Stimulated activated CD8-positive, alpha-beta memory T cell treated with anti-CD3 and anti-CD28 coated beads, Interleukin-12 subunit alpha, Interleukin-12 subunit beta, amount 100 ng/mL, for 24 hours (primary cell): ENCODE measurements around the gene CTTN.
"Not testable (repeated sequence)": the region's sequence is repeated elsewhere in the genome, so short reads cannot be mapped to it uniquely, and the experiment has no call there.

ENCODE experiments used
- DNase-seq: peaks from one replicate; pipeline ENCODE4 v3.0.0-alpha.2; 2020; ENCODE audit errors: extremely low read depth

CTTN gene

DNA sequence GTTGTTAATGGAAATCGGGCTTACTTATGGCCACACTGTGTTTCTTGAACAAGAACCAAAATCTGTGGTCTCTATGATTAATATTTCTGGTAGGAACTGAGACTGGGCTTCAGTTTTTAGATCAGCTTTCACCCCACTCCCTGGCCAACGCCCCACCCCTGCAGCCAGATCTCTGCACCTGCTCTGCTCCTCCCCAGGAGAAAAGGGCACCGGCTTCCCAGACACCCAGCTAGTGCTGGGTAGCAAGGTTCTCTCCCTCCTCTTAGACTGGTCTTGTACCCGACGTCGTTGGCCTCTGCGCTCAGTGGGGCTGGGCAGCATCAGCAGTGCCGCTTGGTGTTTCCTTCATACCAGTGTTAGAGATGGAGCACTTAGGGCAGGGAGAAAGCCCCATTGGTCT lies 17.0 kb upstream of the CTTN start:
- no peak for DNase-seq

DNA sequence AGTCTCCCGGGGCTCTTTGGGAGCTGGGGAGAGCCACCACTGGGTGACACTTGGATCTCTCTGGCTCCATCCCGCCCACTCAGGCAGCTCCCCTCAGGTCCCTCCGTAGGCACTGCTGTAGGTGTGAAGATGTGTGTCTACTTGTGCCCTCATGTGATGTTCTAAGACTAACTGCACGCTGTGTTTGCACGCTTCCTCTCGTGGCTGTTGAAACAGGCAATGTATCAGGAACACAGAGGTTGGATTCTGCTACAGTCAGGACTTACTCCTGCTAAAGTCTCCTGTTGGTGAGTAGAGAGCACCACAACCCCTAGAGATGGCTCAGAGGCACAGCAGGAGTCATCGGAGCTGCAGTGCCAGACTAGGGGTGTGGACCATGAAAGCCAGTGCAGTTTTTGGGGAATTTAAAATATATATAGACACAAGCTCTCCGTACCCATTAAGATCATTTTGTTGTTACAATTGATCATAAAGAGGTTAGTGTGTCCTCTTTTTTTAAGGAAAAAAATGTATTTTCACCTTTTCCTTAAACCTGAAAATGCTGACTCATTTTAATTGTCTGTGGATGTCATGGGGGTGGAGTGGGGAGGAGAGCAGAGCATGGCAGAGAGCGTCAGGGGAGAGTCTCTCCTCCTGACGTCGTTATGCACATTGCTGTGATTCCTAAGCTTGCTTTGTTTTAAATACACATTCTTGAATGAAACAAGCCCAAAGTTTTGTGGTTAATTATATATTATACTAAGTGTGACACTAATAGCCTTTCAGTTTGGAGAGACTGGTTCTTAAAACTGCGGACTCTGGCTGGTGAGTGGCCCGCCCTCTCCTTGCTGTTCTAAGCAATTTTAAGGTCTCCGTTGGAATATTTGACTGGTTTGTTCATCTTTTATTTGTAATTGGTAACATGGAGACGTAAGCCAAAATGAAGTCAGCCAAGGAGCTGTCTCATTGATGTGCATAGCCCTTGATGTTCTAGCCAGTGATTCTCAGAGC lies 16.2 kb upstream of the CTTN start:
- DNase-seq: no peak

DNA sequence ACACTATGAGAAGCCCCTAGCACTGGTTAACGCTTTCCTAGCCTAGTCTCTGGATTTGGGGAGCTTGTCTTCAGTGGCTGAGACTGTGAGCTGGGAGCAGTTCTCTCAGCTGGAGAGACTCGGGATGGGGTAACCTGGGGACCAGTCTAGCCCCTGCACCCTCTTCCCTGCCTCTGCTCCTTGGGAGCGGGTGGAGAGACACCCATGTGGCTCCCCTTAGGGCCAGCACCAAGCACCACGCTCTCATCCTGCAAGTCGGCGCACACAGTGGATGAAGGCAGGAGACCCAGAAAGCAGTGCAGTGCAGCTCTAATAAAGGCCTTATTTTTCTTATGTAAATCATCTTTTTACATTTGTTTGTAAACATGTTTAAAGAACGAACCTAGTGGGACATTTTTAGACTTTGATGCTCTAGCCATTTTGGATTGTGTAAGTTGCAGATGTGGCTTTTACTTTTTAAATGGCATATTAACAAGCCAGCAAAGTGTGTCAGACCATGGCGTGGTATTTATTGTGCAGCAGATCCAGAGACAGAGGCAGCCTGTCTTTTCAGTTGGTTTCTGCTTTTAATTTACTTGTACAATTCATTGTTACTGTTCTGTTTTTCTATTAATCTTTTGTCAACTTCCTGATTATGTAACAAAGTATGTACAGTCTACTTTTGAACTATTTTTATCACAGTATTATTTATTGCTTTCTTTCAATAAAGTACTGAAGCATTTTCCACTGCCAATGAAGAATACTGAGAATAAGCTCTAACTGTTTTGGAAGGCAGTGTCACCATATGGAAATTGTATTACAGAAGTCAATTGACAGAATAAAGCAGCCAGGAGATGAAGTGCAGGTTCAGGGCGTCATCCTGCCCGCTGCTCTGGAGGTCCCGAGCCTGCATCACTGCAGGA lies 14.4 kb upstream of the CTTN start:
- no peak for DNase-seq

DNA sequence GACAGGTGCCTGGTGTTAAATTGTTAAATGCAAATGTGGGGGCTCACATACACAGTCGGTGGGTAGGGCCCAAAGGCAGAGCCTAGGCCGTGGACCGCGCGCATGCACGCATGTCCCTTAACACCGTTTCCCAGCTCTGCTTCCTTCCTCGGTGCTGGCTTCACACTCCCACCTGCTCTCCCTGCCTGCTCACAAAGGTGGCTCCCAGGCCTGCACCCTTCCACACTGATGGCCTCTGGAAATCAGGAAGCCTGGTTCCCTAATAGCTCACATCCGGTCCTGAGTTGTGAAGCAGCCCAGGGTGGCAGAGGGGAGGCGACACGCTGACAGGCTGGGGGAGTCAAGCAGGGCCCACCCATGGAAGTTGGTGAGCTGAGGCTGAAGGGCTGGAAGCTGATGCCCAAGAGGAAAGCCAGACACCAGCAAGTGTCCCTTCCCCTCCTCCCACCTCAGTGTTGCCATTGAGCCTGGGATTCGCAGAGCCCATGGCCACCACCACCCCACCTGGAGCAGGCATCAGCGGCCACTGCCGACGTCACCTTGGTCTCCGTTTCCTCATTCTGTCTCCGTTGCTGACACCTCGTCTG lies 13.7 kb upstream of the CTTN start:
- no peak for DNase-seq

DNA sequence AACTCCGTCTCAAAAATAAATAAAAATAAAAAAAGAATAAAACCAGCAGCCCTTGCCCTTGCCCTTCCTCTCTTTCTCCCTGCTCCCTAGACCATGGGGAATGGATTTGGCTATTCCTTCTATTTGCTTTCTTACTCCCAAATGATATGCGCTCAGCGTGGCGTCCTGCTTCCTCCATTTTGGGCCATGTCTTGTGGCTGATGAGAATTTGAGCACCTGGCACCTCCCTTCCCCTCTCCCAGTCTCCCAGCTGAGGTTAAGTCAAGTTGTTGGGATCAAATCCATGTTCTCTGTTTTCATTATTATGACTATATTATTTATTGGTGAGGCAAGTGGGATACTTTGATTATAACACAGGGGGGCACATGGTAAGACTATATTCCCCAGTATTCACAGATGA lies 10.8 kb upstream of the CTTN start:
- no peak for DNase-seq

DNA sequence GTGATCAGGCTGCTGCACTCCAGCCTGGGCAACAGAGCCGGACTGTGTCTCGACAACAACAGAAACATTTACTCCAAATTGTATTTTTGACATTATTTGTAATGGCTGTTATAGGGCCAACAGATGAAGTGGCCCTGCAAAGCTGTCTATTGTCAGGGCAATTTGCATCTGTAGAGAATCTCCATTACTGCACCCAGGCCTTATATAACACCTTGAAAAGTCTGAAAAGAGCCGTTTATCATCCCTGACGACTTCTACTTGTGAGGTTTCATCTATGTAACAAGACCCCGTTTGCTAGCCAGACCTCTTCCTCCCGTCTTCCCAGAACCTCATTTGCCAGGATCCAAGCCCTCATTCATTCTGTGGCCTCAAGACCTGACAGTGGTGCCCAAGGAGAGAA lies 9.1 kb upstream of the CTTN start:
- DNase-seq: no peak

DNA sequence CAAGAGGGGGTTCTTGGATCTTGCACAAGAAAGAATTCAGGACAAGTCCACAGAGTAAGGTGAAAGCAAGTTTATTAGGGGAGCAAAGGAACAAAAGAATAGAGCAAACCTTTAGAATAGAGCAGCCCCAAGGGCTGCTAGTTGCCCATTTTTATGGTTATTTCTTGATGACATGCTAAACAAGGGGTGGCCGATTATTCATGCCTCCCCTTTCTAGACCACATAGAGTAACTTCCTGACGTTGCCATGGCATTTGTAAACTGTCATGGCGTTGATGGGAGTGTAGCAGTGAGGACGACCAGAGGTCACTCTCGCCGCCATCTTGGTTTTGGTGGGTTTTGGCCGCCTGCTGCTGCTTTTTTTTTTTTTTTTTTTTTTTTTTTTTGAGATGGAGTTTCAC lies 7.4 kb upstream of the CTTN start:
- DNase-seq: not testable (repeated sequence)

DNA sequence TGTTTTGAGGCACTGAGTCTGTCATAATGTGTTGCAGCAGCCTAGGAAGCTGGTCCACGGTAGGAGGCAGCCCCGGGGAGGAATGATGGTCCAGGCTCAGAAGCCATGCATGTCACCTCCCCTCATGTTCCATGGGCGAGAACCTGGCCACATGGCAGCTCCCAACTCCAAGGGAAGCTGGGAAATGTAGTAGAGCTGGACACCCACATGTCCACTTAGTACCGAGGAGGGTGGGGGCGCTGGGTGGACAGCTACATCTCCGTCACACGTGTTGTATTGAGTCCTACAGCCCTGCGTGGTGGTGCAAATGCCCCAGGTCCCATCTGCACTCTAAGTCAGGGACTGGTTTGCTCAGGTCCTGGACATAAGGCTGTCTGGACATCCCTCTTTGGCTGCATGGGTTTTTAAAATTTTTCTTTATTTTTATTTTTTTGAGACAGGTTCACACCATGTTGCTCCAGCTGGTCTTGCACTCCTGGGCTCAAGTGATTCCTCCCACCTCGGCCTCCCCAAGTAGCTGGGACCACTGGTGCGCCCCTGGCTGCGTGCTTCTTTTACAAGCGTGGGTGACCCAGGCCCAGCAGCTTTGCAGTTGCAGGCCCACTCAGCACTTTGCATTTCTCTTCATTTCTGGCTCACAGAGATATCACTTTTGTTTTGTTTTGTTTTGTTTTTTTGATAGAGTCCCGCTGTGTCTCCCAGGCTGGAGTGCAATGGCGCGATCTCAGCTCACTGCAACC lies 3.9 kb upstream of the CTTN start:
- DNase-seq: no peak

DNA sequence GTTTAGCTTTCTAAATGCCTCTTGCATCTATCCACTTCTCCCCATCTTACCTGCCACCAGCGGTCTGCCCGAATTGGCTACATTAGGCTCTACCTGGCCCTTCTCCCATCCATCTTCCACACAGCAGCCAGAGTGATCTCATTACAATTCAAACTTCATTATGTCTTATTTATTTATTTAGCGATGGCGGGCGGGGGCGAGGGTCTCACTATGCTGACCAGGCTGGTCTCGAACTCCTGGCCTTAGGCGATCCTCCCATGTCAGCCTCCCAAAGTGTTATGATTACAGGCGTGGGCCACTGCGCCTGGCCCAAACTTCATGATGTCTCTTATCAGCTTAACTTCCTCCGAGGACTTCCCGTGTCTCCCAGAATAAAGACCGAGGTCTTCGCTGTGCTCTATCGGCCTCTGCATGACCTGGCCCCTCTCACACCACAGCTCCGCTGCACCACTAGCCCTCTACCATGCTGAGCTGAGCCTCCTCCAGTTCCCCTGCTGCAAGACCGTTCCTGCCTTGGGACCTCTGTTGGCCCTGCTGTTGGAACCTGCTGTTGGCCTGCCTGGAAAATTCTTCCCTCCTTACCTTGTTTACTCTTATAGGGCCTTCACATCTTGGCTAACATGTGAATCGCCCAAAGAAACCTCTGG lies 870 bp upstream of the CTTN start:
- no peak for DNase-seq

DNA sequence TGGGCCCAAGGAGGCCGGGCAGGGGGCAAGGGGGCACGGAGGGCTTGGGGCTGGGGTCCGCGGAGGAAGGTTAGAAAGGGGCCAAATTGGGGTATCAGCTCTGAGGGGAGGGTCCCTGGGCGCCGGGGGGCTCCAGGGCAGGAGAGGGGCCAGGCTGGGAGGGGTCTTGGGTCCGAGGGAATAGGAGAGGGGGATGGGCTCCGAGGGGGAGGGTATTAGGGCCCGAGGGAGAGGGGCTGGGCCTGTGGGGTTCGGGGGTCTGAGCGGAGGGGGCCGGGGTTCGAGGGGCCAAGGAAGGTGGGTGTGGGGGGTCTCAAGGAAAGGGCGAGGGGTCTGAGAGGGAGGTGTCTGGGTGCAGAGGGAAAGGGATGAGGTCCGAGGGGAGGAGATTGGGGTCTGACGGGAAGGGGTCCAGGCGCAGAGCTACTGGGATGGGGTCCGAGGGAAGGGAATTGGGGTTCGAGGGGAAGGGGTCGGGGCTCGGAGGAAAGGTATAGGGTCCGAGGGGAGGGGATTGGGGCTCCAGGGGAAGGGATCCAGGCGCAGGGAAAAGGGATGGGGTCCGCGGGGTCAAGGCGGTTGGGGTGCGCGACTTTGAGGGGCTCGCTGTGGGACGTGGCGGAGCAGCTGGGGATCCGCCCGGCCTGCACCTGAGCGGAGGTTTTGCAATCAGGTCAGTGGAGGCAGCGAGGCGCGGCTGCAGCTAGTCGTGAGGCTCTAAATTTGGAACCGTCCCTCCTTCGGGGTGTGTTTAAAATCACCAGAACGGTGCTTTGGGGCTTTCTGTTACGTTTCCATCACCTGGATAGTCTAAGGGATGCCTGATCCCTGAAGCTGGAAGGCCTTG lies 728 bp downstream of the CTTN start:
- no peak for DNase-seq

DNA sequence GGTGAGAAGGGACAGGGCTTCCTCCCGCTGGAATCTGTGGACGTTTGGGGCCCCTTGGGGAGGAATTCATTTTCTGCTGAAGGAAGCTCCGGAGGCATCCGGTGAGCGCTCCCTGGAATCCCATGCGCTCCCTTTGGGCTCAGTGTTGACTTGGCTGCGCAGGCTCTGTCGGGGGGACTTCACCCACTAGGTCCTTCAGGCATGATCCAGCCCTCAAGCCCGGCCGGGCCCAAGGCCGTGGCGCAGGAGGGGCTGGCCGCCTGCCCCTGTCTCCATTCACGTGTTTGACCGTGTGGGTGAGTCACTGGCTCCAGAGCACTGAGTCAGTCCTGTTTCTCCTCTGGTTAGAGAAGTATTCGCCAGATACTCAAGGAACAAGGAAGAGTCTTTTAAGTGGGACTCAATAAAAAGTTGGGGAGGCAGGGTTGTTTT lies 1.4 kb downstream of the CTTN start:
- DNase-seq: no peak

DNA sequence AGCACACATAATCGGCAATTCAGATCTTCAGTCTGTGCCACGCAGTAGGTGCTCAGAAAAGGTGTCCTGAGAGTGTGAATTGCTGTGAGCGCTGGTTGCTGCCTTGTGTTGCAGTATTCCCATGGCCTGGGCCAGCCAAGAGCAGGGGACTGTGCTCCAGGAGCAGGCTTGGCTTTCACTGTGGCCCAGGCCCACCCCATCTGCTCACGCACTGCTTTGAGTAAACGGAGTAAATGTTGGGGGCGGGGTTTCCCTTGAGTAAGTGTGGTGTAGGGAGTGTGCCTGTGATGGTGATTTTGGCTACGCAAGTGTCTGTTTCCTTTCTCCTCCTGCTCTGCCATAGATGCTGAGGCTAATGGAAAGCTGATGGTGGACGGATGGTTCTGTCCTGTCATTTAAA lies 2.3 kb downstream of the CTTN start:
- DNase-seq: no peak

DNA sequence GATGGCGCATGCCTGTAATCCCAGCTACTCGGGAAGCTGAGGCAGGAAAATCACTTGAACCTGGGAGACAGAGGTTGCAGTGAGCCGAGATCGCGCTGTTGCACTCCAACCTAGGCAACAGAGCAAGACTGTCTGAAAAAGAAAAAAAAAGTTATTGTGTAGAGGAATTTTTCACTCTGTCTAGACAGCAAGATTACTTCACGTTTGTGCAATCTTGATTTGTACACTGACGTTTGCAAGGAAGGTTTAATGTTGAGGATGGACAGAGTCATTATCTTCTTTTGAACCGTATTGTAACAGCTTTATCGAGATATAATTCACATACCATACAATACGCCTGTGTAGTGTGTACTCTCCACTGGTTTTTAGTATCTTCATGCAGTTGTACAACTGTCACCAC lies 3.7 kb downstream of the CTTN start:
- no peak for DNase-seq

DNA sequence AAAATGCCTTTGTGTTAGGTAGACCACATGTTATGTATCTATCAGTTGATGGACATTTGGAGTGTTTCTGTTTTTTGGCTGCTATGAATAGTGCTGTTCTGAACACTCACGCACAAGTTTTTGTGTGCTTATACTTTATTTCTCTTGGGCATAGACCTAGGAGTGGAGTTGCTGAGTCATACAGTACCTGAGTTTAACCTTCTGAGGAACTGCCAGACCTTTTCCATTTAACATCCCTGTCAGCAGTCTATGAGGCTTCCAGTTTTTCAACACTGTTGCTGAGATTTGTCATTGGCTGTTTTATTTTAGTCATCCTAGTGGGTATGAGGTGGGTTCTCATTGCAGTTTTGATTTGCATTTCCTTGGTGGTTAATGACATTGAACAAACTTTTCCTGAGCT lies 4.4 kb downstream of the CTTN start:
- no peak for DNase-seq

DNA sequence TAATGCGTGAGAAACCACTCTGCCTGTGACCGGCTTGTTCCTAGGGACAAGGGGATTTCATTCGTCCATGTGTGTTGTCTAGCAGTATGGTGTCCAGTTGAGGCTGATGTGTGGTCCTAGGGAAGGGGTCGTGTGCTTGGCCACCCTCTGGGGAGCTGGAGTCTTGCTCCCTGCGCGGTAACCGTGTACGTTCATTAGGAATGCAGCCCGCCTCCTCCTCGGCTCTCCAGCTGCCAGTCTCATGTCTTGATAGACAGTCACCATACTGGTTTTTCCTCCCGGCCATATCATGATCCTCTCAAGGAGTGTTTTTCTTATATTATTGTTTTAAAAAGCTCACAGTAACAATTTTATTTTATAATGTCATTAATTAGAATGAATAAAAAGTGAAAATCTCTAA lies 5.9 kb downstream of the CTTN start:
- no peak for DNase-seq

DNA sequence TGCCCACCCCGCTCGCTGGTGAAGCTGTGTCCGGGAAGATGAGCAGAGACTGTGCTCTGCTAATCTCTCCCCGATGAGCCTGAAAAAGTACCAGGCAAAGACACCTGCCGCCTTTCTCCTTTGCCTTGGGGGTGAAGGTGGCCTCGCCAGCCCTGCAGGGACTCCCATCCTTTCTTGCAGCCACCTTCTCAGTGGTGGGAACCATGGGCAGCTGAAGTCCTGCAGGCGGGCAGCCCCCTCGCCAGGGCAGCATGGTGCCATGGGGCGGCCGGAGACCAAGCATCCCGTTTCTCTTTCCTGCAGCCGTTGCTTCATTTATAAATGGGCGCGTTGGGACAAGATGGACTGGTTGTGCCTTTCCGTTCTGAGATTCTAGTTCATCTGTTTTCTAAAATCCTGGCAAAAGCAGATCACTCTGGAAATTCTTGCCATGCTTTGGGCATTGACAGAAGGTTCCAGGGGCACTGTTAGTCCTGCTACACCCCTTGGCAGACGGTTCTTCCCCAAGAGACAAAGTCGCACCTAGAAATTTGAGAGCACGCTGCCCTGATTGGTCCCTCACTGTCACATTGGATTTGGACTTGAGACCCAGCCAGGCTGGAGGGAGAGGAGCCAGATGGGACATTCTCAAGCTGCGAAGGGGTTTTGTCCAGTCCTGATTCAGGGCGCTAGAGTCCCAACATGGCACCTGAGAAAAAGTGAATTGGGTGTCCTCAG lies 7.5 kb downstream of the CTTN start:
- no peak for DNase-seq

DNA sequence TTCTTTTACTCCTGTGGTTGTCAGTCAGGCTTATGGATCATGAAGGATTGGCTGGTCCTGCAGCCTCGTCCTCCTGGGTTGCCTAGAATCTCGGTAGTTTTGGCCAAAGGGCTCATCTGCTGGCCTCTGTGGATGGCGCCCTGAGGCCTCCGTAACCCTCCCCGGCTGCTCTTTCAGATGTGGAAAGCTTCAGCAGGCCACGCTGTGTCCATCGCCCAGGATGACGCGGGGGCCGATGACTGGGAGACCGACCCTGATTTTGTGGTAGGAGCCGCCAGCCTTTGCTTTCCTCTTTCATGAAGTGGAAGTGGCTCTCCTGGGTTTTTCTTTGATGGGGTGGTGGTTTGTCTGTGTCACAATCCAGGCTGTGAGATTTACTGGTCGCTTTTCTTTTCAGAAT lies 8.8 kb downstream of the CTTN start:
- DNase-seq: no peak

DNA sequence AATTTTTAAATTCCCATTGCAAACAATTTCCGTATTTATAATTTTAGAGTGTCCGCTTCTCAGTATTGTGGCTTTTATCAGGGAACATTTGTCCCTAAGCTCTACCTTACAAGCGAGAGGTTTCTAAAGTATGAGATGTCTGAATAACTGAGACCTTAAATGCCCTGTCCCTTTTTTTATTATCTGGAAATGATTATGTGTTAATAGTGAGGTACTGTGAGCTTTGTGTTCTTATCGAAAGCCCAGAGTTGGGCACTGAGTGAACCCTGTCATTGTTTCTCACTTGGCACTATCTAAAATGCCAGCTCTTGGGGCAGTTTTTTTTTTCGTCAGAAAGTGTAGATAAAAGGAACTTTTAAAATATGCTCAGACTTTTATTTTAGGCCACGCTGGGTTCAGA lies 9.5 kb downstream of the CTTN start:
- no peak for DNase-seq

DNA sequence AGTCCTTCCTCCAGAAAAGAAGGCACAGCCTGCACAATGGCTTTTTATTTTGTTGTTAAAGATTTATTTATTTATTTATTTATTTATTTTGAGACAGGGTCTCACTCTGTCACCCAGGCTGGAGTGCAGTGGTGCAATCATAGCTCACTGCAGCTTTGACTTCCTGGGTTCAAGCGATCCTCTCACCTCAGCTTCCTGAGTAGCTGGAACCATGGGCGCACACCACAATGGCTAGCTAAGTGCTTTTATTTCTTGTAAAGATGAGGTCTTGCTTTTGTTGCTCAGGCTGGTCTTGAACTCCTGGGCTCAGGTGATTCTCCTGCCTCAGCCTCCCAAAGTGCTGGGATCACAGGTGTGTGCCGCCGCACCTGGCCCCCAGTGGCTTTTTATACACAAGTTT lies 10.0 kb downstream of the CTTN start:
- DNase-seq: not testable (repeated sequence)

DNA sequence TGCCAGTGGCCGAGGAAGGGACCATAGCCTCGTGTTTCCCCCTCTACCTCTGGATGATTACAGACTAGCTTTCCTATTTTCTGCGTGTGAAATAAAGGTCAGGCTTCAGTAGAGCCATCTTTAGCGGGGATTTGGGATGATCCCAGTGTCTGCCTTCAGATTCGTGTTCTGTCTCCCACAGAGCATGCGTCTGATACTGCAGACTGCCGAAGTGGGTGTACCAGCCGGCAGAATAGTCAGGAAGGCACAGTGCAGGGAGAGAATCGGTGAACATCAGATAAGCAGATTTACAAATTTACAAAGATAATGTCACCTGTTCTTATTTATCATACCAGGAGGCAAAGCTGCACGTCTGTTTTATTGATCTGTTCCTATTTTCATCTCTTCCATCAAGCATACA lies 11.1 kb downstream of the CTTN start:
- no peak for DNase-seq
